Fibroblast of lung (primary cell): ENCODE results near the gene COL6A2. TPM values are rescaled to one million over a fixed set of nuclear protein-coding genes. Genes with fewer than 3 reads are reported as not detected.
A peak's percentile ranks its signal among the peaks of the same experiment; 100 is the strongest.

ENCODE experiments used
- DNase-seq, 2 donors: peaks; one replicate each; pipeline versions ENCODE4 v3.0.0 to v3.0.0-alpha.2; 2010; ENCODE audit warnings: low read depth in 2 of 2
- H2AFZ ChIP-seq: 2 replicates; pipeline ENCODE4 v1.5.1; 2012; ENCODE audit warnings: low read length, control low read depth, inconsistent platforms
- H3K27ac ChIP-seq: 2 replicates; pipeline ENCODE4 v1.5.1; 2011; ENCODE audit warnings: low read length, control low read depth; ENCODE audit not compliant: insufficient read depth
- H3K27me3 ChIP-seq: 2 replicates; pipeline ENCODE4 v1.5.1; 2011; ENCODE audit warnings: mild to moderate bottlenecking, low read length; ENCODE audit not compliant: control insufficient read depth, insufficient read depth
- H3K36me3 ChIP-seq: 2 replicates; pipeline ENCODE4 v1.5.1; 2011; ENCODE audit warnings: low read length; ENCODE audit not compliant: control insufficient read depth, insufficient read depth
- H3K4me1 ChIP-seq: 2 replicates; pipeline ENCODE4 v1.5.1; 2011; ENCODE audit warnings: low read length; ENCODE audit not compliant: control insufficient read depth, insufficient read depth; ENCODE audit errors: extremely low read depth
- H3K4me2 ChIP-seq: 2 replicates; pipeline ENCODE4 v1.5.1; 2011; ENCODE audit warnings: low read length, control low read depth; ENCODE audit not compliant: insufficient read depth; ENCODE audit errors: extremely low read depth
- H3K4me3 ChIP-seq, 4 experiments: fragments of 200-600 bp in 1 of 4; sonication (generic) in 1 of 4; replicated peaks in 1 of 4; 2 replicates each; pipeline ENCODE4 v1.5.1; 2011 to 2016; ENCODE audit warnings: low read length in 4 of 4, low read depth in 3 of 4, mild to moderate bottlenecking in 3 of 4, control low read depth in 2 of 4, inconsistent platforms in 1 of 4, mixed read lengths in 1 of 4; ENCODE audit not compliant: insufficient read depth in 1 of 4; ENCODE audit errors: control extremely low read depth in 1 of 4
- H3K79me2 ChIP-seq: 2 replicates; pipeline ENCODE4 v1.5.1; 2012; ENCODE audit warnings: mild to moderate bottlenecking, low read length, inconsistent platforms; ENCODE audit not compliant: control insufficient read depth, insufficient read depth
- H3K9ac ChIP-seq: 2 replicates; pipeline ENCODE4 v1.5.1; 2011; ENCODE audit warnings: mild to moderate bottlenecking, low read length, control low read depth; ENCODE audit not compliant: insufficient read depth
- H3K9me3 ChIP-seq: 2 replicates; pipeline ENCODE4 v1.5.1; 2012; ENCODE audit warnings: low read depth, low read length; ENCODE audit not compliant: control insufficient read depth, insufficient read depth
- H4K20me1 ChIP-seq: 2 replicates; pipeline ENCODE4 v1.5.1; 2011; ENCODE audit warnings: low read length; ENCODE audit not compliant: control insufficient read depth, insufficient read depth; ENCODE audit errors: extremely low read depth
- CTCF ChIP-seq, 2 donors: IDR thresholded peaks in 1 of 2; conservative IDR thresholded peaks in 1 of 2; 1 replicate in 1 of 2; 2 replicates in 1 of 2; pipeline ENCODE4 v1.5.1; 2011 to 2012; ENCODE audit warnings: low read length in 2 of 2, control low read depth in 1 of 2, inconsistent platforms in 1 of 2, low read depth in 1 of 2, mild to moderate bottlenecking in 1 of 2
- EZH2 ChIP-seq: IDR thresholded peaks from 2 replicates; pipeline ENCODE4 v1.5.1; 2012; ENCODE audit warnings: low read length, control low read depth, mild to moderate bottlenecking; ENCODE audit errors: missing control alignments
- polyA plus RNA-seq, 2 donors: library from polyadenylated mRNA; depleted of rRNA in 1 of 2; stranded (reverse) in 1 of 2; unstranded in 1 of 2; fragments of >200 nt; gene quantifications; 2 replicates each; pipeline ENCODE4 v1.2.1, GENCODE V29; 2011 to 2012; ENCODE audit warnings: missing spikeins in 1 of 2
- total RNA-seq: library from RNA; depleted of rRNA; stranded (reverse); fragments of >200 nt; gene quantifications from 2 replicates; pipeline ENCODE4 v1.2.1, GENCODE V29; 2014

The COL6A2 gene
- total and polyA plus RNA-seq, 2 donors (not counting 1 experiment from before 2014, with no cell fraction given), result 702 to 782 TPM

- no peak for TF ChIP-seq EZH2
- TF ChIP-seq CTCF (conservative IDR thresholded peaks at IDR 0.05 in 1 of 2, IDR thresholded peaks at IDR 0.05 in 1 of 2; ENCODE audit: low read depth in 1 of 2, low read length in 2 of 2), result no peak
- no peaks in the 10 kb centered on the region for H4K20me1 ChIP-seq
- H3K27ac ChIP-seq, result peak overlapping the region; percentile 84
- H3K9ac ChIP-seq, result no peak overlapping the region
- peak overlapping the region; percentile 23 for H3K4me2 ChIP-seq
- H3K36me3 ChIP-seq, result no peaks in the 10 kb centered on the region
- H3K9me3 ChIP-seq, result no peaks in the 10 kb centered on the region
- H3K4me3 ChIP-seq, result no peak overlapping the region
- H2AFZ ChIP-seq, result no peak overlapping the region
- peaks cover 38% of the 10 kb centered on the region for H3K4me1 ChIP-seq
- no peak for DNase-seq
- H3K27me3 ChIP-seq, result no peaks in the 10 kb centered on the region
- H3K79me2 ChIP-seq, result no peaks in the 10 kb centered on the region
Measured at GRCh38 chr21:46061063-46061462, 36.8 kb upstream of the COL6A2 start.

GRCh38 chr21:46061518-46061917, 36.4 kb upstream of the COL6A2 start:
- H2AFZ ChIP-seq, result no peak overlapping the region
- peak overlapping the region; percentile 84 for H3K27ac ChIP-seq
- H3K27me3 ChIP-seq, result no peaks in the 10 kb centered on the region
- H3K9ac ChIP-seq, result no peak overlapping the region
- no peak for DNase-seq
- no peaks in the 10 kb centered on the region for H4K20me1 ChIP-seq
- no peaks in the 10 kb centered on the region for H3K9me3 ChIP-seq
- H3K4me1 ChIP-seq, result peaks cover 39% of the 10 kb centered on the region
- H3K4me3 ChIP-seq, result no peak overlapping the region
- no peaks in the 10 kb centered on the region for H3K79me2 ChIP-seq
- no peaks in the 10 kb centered on the region for H3K36me3 ChIP-seq
- no peak overlapping the region for H3K4me2 ChIP-seq
- TF ChIP-seq CTCF (conservative IDR thresholded peaks at IDR 0.05 in 1 of 2, IDR thresholded peaks at IDR 0.05 in 1 of 2; ENCODE audit: low read depth in 1 of 2, low read length in 2 of 2) (no peak), EZH2 (no peak)

- H3K4me3 ChIP-seq, result no peak overlapping the region
- H3K27ac ChIP-seq, result peak overlapping the region; percentile 84
- H3K4me1 ChIP-seq, result peaks cover 38% of the 10 kb centered on the region
- no peak for TF ChIP-seq EZH2
- no peak for TF ChIP-seq CTCF (conservative IDR thresholded peaks at IDR 0.05 in 1 of 2, IDR thresholded peaks at IDR 0.05 in 1 of 2; ENCODE audit: low read depth in 1 of 2, low read length in 2 of 2)
- no peaks in the 10 kb centered on the region for H3K9me3 ChIP-seq
- no peak overlapping the region for H2AFZ ChIP-seq
- H4K20me1 ChIP-seq, result no peaks in the 10 kb centered on the region
- no peak overlapping the region for H3K9ac ChIP-seq
- no peaks in the 10 kb centered on the region for H3K36me3 ChIP-seq
- no peaks in the 10 kb centered on the region for H3K79me2 ChIP-seq
- no peak overlapping the region for H3K4me2 ChIP-seq
- H3K27me3 ChIP-seq, result no peaks in the 10 kb centered on the region
- DNase-seq, result no peak
Measured at GRCh38 chr21:46061950-46062349, 36.0 kb upstream of the COL6A2 start.
